PC-3 (cell line): ENCODE measurements around the gene OR51F2. TPM values are rescaled to one million over a fixed set of nuclear protein-coding genes. Genes with fewer than 3 reads are reported as not detected.

ENCODE experiments used
- ATAC-seq: fragments of 200-7000 bp; cut with Tn5 transposase; 2 replicates; pipeline ENCODE4 v1.9.1; 2020; ENCODE audit warnings: mild to moderate bottlenecking, moderate library complexity
- BruUV-seq: library from RNA; stranded (reverse); fragments of 400-500 nt; replicated peaks from 2 replicates; lab custom pipeline; 2021; lab: Mats Ljungman, UMichigan
- CTCF ChIA-PET: fragments of 300-600 bp; sonication (Branson Sonifier 250); formaldehyde crosslinking; loops from one replicate; lab custom pipeline; 2022; ENCODE audit warnings: antibody characterized with exemption; lab: Charles Lee
- POLR2A ChIA-PET: fragments of 300-600 bp; sonication (Branson Sonifier 250); formaldehyde crosslinking; loops from one replicate; lab custom pipeline; 2022; ENCODE audit warnings: antibody characterized with exemption; ENCODE audit not compliant: unreplicated experiment; lab: Charles Lee
- DNase-seq: peaks from one replicate; pipeline ENCODE4 v3.0.0-alpha.2; 2015
- H2AFZ ChIP-seq: fragments of 300-600 bp; sonication (generic); 2 replicates; pipeline ENCODE4 v1.6.0; 2016; ENCODE audit warnings: antibody characterized with exemption, low read length
- H3F3A ChIP-seq: fragments of 300-600 bp; sonication (generic); one replicate; pipeline ENCODE4 v1.6.0; 2017; ENCODE audit warnings: antibody characterized with exemption, low read length, control low read depth, mild to moderate bottlenecking; ENCODE audit not compliant: unreplicated experiment
- H3K27ac ChIP-seq: fragments of 300-600 bp; sonication (generic); 2 replicates; pipeline ENCODE4 v1.5.1; 2016; ENCODE audit warnings: mild to moderate bottlenecking, low read length
- H3K27me3 ChIP-seq: fragments of 300-600 bp; sonication (generic); 2 replicates; pipeline ENCODE4 v1.6.1; 2016; ENCODE audit warnings: low read length, mixed read lengths
- H3K36me3 ChIP-seq: fragments of 300-600 bp; sonication (generic); 2 replicates; pipeline ENCODE4 v1.6.1; 2016; ENCODE audit warnings: low read depth, mixed run types, low read length, mixed read lengths
- H3K4me1 ChIP-seq: fragments of 300-600 bp; sonication (generic); 2 replicates; pipeline ENCODE4 v1.5.1; 2016; ENCODE audit warnings: low read length; ENCODE audit not compliant: insufficient read depth
- H3K4me2 ChIP-seq: fragments of 300-600 bp; sonication (generic); 2 replicates; pipeline ENCODE4 v1.6.0; 2016; ENCODE audit warnings: low read length
- H3K4me3 ChIP-seq: fragments of 300-600 bp; sonication (generic); 2 replicates; pipeline ENCODE4 v1.5.1; 2016; ENCODE audit warnings: mild to moderate bottlenecking, low read length, mixed read lengths
- H3K79me2 ChIP-seq: fragments of 300-600 bp; sonication (generic); 2 replicates; pipeline ENCODE4 v1.6.1; 2017; ENCODE audit warnings: low read length, mixed read lengths
- H3K9ac ChIP-seq: fragments of 300-600 bp; sonication (generic); 2 replicates; pipeline ENCODE4 v1.6.0; 2016; ENCODE audit warnings: mild to moderate bottlenecking, low read length
- H3K9me2 ChIP-seq: fragments of 300-600 bp; sonication (generic); replicated peaks from 2 replicates; pipeline ENCODE4 v1.6.1; 2016; ENCODE audit warnings: mixed run types, low read length, mixed read lengths
- H3K9me3 ChIP-seq: fragments of 300-600 bp; sonication (generic); 2 replicates; pipeline ENCODE4 v1.6.1; 2016; ENCODE audit warnings: low read length, mixed read lengths
- H4K20me1 ChIP-seq: fragments of 300-600 bp; sonication (generic); 2 replicates; pipeline ENCODE4 v1.6.1; 2016; ENCODE audit warnings: low read length, mixed read lengths
- CTCF ChIP-seq: fragments of 300-600 bp; sonication (generic); conservative IDR thresholded peaks from 2 replicates; pipeline ENCODE4 v1.5.1; 2017; ENCODE audit warnings: antibody characterized with exemption, low read depth, mild to moderate bottlenecking, low read length
- EZH2 ChIP-seq: fragments of 300-600 bp; sonication (generic); IDR thresholded peaks from one replicate; pipeline ENCODE4 v1.6.1; 2017; ENCODE audit warnings: antibody characterized with exemption, mild to moderate bottlenecking, low read length; ENCODE audit not compliant: unreplicated experiment
- EZH2phosphoT487 ChIP-seq: fragments of 300-600 bp; sonication (generic); IDR thresholded peaks from 2 replicates; pipeline ENCODE4 v1.6.1; 2018; ENCODE audit warnings: mild to moderate bottlenecking, antibody characterized with exemption, low read length, borderline replicate concordance
- intact Hi-C: fragments of 100-400 bp; cut with micrococcal nuclease; formaldehyde crosslinking; loops from 2 replicates; pipeline ENCODE4 v1.9.0; 2023
- total RNA-seq: library from RNA; depleted of rRNA; stranded (reverse); fragments of >200 nt; gene quantifications from 2 replicates; pipeline ENCODE4 v1.2.3, GENCODE V29; 2014; rRNA removed

The OR51F2 gene
- total RNA-seq, 1 experiment from 2014 or later = not detected

DNA sequence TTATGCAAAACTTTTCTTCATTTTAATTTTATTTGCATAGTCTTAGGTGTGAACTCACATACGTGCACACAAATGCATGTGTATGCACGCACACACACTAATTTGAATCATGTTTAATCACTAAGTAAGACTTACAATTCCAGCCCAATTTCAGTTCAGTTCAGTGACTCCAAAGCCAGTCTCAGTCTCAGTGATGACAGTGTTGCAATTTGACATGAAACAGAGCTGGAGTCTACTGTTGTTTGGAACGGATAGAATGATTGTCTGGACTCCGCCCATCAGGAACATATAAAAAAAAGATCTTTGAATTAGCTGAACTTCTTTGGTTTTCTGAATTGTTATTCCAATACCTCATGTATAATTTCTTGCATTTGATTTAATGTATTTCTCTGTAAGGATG, 42.8 kb downstream of the OR51F2 start:
- ChIA-PET POLR2A (no interaction called here), CTCF (no interaction called here)
- no peak overlapping the region for H3K9ac ChIP-seq
- no peak for DNase-seq
- no peaks in the 10 kb centered on the region for H3K36me3 ChIP-seq
- H3K9me2 ChIP-seq = no peaks in the 10 kb centered on the region
- H3K4me1 ChIP-seq = no peaks in the 10 kb centered on the region
- no peak for ATAC-seq
- H3K4me3 ChIP-seq = no peak overlapping the region
- no peaks in the 10 kb centered on the region for H3K79me2 ChIP-seq
- no peaks in the 10 kb centered on the region for H4K20me1 ChIP-seq
- H3K27ac ChIP-seq = no peak overlapping the region
- no peak overlapping the region for H3K4me2 ChIP-seq
- no peaks in the 10 kb centered on the region for H3K27me3 ChIP-seq
- H3F3A ChIP-seq = no peaks in the 10 kb centered on the region
- intact Hi-C loops = no loop called here
- TF ChIP-seq EZH2phosphoT487 (no peak), EZH2 (no peak), CTCF (no peak)
- no peaks in the 10 kb centered on the region for H3K9me3 ChIP-seq
- no TSS peak for BruUV-seq
- H2AFZ ChIP-seq = no peak overlapping the region

DNA sequence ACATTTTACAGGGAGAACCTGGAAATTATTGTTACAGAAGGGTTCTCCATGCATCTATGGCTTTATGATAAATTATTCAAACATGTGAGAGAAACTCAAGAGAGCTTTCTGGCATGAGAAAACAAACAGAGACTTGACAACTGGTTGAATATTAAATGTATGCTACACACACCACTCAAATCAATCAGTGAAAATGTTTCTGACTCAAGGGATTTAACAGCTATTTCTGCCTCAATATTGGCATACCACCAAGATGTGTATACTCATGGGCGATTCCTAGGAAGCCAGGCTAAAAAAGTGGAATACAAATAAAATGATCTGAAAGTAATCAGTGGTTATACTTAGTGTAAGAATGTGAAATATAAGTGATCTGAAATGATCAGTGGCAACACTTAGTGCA, 44.7 kb downstream of the OR51F2 start:
- no peak for ATAC-seq
- CTCF ChIA-PET = no interaction called here
- BruUV-seq = no TSS peak
- no peak for DNase-seq
- no peak overlapping the region for H3K9ac ChIP-seq
- POLR2A ChIA-PET = no interaction called here
- H3F3A ChIP-seq = no peaks in the 10 kb centered on the region
- H3K4me3 ChIP-seq = no peak overlapping the region
- H3K4me1 ChIP-seq = no peaks in the 10 kb centered on the region
- no peaks in the 10 kb centered on the region for H4K20me1 ChIP-seq
- no peaks in the 10 kb centered on the region for H3K9me2 ChIP-seq
- no peaks in the 10 kb centered on the region for H3K27me3 ChIP-seq
- no peaks in the 10 kb centered on the region for H3K9me3 ChIP-seq
- H3K4me2 ChIP-seq = no peak overlapping the region
- H3K79me2 ChIP-seq = no peaks in the 10 kb centered on the region
- intact Hi-C loops = no loop called here
- no peak overlapping the region for H2AFZ ChIP-seq
- TF ChIP-seq EZH2phosphoT487 (no peak), EZH2 (no peak), CTCF (no peak)
- no peak overlapping the region for H3K27ac ChIP-seq
- H3K36me3 ChIP-seq = no peaks in the 10 kb centered on the region

Other genes with a start within 250 kb of the OR51F2 start
- gene OR52I2, start 239.6 kb upstream of the OR51F2 start, total RNA-seq = not detected in 2 replicates
- gene OR52I1, start 227.3 kb upstream of the OR51F2 start, total RNA-seq = not detected in 2 replicates
- 6.1 and 6.9 TPM in 2 replicates for gene TRIM68, start 213.1 kb upstream of the OR51F2 start, total RNA-seq
- gene OR51D1, start 183.8 kb upstream of the OR51F2 start, total RNA-seq = not detected in 2 replicates
- gene OR51E1, start 177.3 kb upstream of the OR51F2 start, total RNA-seq = not detected in 2 replicates
- gene OR51E2, start 123.5 kb upstream of the OR51F2 start, total RNA-seq = not detected in 2 replicates
- gene MMP26, start 116.5 kb upstream of the OR51F2 start, total RNA-seq = not detected in 2 replicates
- not detected in 2 replicates for gene OR51F1, start 51.4 kb upstream of the OR51F2 start, total RNA-seq
- gene OR52R1, start 16.9 kb upstream of the OR51F2 start, total RNA-seq = not detected in 2 replicates
- gene OR51S1, start 27.9 kb downstream of the OR51F2 start, total RNA-seq = not detected in 2 replicates
- gene OR51T1, start 60.6 kb downstream of the OR51F2 start, total RNA-seq = not detected in 2 replicates
- not detected in 2 replicates for gene OR51A7, start 82.5 kb downstream of the OR51F2 start, total RNA-seq
- gene OR51G2, start 98.0 kb downstream of the OR51F2 start, total RNA-seq = not detected in 2 replicates
- not detected in 2 replicates for gene OR51G1, start 103.0 kb downstream of the OR51F2 start, total RNA-seq
- not detected in 2 replicates for gene OR51A4, start 126.3 kb downstream of the OR51F2 start, total RNA-seq
- gene OR51A2, start 134.4 kb downstream of the OR51F2 start, total RNA-seq = not detected in 2 replicates
- not detected in 2 replicates for gene OR51L1, start 173.5 kb downstream of the OR51F2 start, total RNA-seq
- gene OR52J3, start 225.2 kb downstream of the OR51F2 start, total RNA-seq = not detected in 2 replicates
- not detected in 2 replicates for gene OR52E2, start 238.3 kb downstream of the OR51F2 start, total RNA-seq
- gene OR52E1, start 248.3 kb downstream of the OR51F2 start, total RNA-seq = not detected in 2 replicates